Measurements from ENCODE around the gene ABCA12. TPM values are rescaled to one million over a fixed set of nuclear protein-coding genes. Genes with fewer than 3 reads are reported as not detected.

The ABCA12 gene
- total RNA-seq, 1 donor from 2014 or later: 0.03 TPM

- Histone ChIP-seq H3K36me3 (no peaks in the 10 kb centered on the region), H3K4me1 (no peaks in the 10 kb centered on the region), H3K4me3 (no peak overlapping the region), H3K27me3 (ENCODE audit: low read depth) (no peaks in the 10 kb centered on the region), H3K9me3 (replicated peaks) (peaks cover 30% of the 10 kb centered on the region), H3K27ac (replicated peaks) (no peak overlapping the region)
- intact Hi-C loops (cut with micrococcal nuclease): no loop called here
- DNase-seq: no peak
- TF ChIP-seq CTCF (IDR thresholded peaks at IDR 0.05; ENCODE audit: borderline replicate concordance): no peak
Observed at GRCh38 chr2:215120401-215120800, 18.0 kb downstream of the ABCA12 start.

GRCh38 chr2:215119847-215120246 is 18.6 kb downstream of the ABCA12 start:
- no peaks in the 10 kb centered on the region for H3K27me3 ChIP-seq (ENCODE audit: low read depth)
- intact Hi-C loops (cut with micrococcal nuclease): no loop called here
- no peak overlapping the region for H3K4me3 ChIP-seq
- no peak for DNase-seq
- H3K4me1 ChIP-seq: no peaks in the 10 kb centered on the region
- H3K27ac ChIP-seq (replicated peaks): no peak overlapping the region
- no peak for TF ChIP-seq CTCF (IDR thresholded peaks at IDR 0.05; ENCODE audit: borderline replicate concordance)
- peaks cover 30% of the 10 kb centered on the region for H3K9me3 ChIP-seq (replicated peaks)
- H3K36me3 ChIP-seq: no peaks in the 10 kb centered on the region

GRCh38 chr2:215110918-215111317 is 27.5 kb downstream of the ABCA12 start:
- no peak for DNase-seq
- H3K27me3 ChIP-seq (ENCODE audit: low read depth): no peaks in the 10 kb centered on the region
- no peak overlapping the region for H3K27ac ChIP-seq (replicated peaks)
- intact Hi-C loops (cut with micrococcal nuclease): no loop called here
- H3K4me3 ChIP-seq: no peak overlapping the region
- H3K9me3 ChIP-seq (replicated peaks): no peaks in the 10 kb centered on the region
- TF ChIP-seq CTCF (IDR thresholded peaks at IDR 0.05; ENCODE audit: borderline replicate concordance): no peak
- H3K4me1 ChIP-seq: no peaks in the 10 kb centered on the region
- no peaks in the 10 kb centered on the region for H3K36me3 ChIP-seq

- TF ChIP-seq CTCF (IDR thresholded peaks at IDR 0.05; ENCODE audit: borderline replicate concordance): no peak
- intact Hi-C loops (cut with micrococcal nuclease): no loop called here
- no peak overlapping the region for H3K4me3 ChIP-seq
- no peak for DNase-seq
- H3K9me3 ChIP-seq (replicated peaks): no peaks in the 10 kb centered on the region
- no peak overlapping the region for H3K27ac ChIP-seq (replicated peaks)
- H3K36me3 ChIP-seq: no peaks in the 10 kb centered on the region
- H3K4me1 ChIP-seq: no peaks in the 10 kb centered on the region
- no peaks in the 10 kb centered on the region for H3K27me3 ChIP-seq (ENCODE audit: low read depth)
Observed at GRCh38 chr2:215107216-215108056, 31.0 kb downstream of the ABCA12 start.

GRCh38 chr2:215105607-215106354 is 32.6 kb downstream of the ABCA12 start:
- TF ChIP-seq CTCF (IDR thresholded peaks at IDR 0.05; ENCODE audit: borderline replicate concordance): no peak
- H3K27me3 ChIP-seq (ENCODE audit: low read depth): no peaks in the 10 kb centered on the region
- H3K4me1 ChIP-seq: no peaks in the 10 kb centered on the region
- no peaks in the 10 kb centered on the region for H3K36me3 ChIP-seq
- intact Hi-C loops (cut with micrococcal nuclease): no loop called here
- H3K9me3 ChIP-seq (replicated peaks): no peaks in the 10 kb centered on the region
- no peak for DNase-seq
- H3K27ac ChIP-seq (replicated peaks): no peak overlapping the region
- no peak overlapping the region for H3K4me3 ChIP-seq
